ENCODE measurements around the gene ATP5F1D.

DNA sequence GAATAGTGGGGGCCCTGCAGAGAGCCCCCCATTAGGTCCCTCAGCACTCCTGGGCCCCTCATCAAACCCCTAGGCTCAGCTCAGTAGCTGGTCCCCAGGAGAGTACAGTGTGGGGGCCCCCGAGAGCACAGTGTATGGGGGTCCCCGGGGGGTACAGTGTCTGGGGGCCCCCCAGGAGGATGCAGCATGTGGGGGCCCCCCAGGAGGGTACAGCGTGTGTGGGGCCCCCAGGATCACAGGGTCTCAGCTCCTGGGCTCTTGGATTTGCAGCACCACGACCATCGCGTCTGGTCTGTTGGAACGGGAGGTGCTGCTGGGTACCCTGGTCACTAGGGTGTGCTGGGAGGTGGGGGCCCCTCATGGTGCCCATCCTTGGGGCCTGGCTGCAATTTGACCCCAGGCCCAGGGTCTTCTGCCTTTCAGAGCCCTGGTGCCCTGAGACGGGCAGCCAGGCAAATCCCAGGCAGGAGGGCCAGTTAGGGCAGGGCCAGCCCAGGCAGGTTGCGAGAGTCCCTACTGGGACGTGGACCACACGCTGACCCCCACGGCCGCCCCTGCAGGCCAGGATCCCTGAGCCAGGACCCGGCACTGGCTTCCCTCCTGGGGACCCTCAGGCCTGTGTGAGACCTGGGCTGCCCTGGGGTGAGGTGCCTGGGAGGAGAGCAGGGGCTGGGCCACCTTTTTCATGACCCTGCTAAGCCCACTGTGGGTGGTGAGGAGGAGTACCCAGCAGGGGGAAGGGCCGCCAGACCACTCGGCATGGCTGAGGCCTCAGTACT lies 17.3 kb upstream of the ATP5F1D start:
- TF ChIP-seq, protein P1, sequence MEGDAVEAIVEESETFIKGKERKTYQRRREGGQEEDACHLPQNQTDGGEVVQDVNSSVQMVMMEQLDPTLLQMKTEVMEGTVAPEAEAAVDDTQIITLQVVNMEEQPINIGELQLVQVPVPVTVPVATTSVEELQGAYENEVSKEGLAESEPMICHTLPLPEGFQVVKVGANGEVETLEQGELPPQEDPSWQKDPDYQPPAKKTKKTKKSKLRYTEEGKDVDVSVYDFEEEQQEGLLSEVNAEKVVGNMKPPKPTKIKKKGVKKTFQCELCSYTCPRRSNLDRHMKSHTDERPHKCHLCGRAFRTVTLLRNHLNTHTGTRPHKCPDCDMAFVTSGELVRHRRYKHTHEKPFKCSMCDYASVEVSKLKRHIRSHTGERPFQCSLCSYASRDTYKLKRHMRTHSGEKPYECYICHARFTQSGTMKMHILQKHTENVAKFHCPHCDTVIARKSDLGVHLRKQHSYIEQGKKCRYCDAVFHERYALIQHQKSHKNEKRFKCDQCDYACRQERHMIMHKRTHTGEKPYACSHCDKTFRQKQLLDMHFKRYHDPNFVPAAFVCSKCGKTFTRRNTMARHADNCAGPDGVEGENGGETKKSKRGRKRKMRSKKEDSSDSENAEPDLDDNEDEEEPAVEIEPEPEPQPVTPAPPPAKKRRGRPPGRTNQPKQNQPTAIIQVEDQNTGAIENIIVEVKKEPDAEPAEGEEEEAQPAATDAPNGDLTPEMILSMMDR (IDR thresholded peaks at IDR 0.05): no peak
- TF ChIP-seq POLR2A (IDR thresholded peaks at IDR 0.05) (no peak), POLR2AphosphoS5 (IDR thresholded peaks at IDR 0.05) (no peak)

All from upper lobe of left lung (tissue), 4 donors.